Hematopoietic multipotent progenitor cell (in vitro differentiated cells): Measurements from ENCODE around the gene ECM1. TPM values are rescaled to one million over a fixed set of nuclear protein-coding genes. Genes with fewer than 3 reads are reported as not detected.

Experiments
- DNase-seq, 3 donors: peaks; one replicate each; pipeline ENCODE4 v3.0.0-alpha.2; 2011 to 2015; ENCODE audit warnings: low read depth in 2 of 3, low spot score in 2 of 3
- total RNA-seq: library from RNA; depleted of rRNA; stranded (reverse); fragments of >200 nt; gene quantifications from one replicate; pipeline ENCODE4 v1.2.3, GENCODE V29; 2012

ECM1 gene
- total RNA-seq, 1 donor: 1.1 TPM

DNA sequence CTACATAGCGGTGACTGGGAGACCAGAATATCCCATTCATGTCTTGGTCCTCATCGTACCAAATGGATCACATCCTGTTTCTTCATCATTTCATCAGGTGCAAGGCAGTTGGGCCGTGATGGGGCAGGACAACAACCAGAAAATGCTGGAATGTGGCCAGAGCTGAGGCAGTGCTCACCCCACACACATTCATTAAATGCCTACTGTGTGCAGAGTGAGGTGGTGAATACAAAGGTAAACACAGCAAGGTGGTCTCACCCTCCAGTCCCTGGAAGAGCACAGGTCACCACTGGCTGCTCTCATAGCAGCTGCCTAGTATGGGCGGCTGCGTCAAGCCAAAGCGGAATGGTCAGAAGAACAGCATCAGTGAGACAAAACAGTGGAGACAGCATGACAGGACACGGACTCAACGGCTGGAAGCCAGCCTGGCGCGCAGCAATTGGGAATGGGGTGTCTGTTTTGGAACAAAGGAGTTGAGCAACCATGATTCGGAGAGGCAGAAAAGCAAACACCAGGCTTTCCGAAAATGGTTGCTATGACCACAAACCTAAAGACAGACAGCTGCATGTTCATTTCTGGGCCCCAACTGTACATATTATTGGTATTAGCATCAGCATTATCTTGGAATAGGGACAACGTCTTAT, 35.7 kb downstream of the ECM1 start:
- DNase-seq: no peak

DNA sequence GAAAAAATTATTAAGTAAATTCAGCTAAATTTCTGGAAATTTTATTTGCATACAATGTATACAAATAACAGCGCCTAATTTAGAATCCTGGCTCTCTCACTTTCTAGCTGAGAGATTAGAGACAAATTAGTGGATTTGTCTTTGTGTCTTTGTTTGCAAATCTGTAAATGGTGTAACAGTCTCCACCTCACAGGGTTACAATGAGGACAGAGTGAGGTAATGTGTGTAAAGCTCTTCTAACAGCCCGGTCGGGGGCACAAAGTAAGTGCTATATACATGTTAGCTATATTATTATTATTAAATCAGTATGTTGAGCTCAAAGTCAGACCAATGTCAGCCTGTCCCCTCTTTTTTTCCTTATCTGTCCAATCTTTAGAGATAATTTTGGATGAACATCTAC, 36.3 kb downstream of the ECM1 start:
- no peak for DNase-seq

GRCh38 chr1:150545486-150546032, 37.6 kb downstream of the ECM1 start:
- DNase-seq: no peak

DNA sequence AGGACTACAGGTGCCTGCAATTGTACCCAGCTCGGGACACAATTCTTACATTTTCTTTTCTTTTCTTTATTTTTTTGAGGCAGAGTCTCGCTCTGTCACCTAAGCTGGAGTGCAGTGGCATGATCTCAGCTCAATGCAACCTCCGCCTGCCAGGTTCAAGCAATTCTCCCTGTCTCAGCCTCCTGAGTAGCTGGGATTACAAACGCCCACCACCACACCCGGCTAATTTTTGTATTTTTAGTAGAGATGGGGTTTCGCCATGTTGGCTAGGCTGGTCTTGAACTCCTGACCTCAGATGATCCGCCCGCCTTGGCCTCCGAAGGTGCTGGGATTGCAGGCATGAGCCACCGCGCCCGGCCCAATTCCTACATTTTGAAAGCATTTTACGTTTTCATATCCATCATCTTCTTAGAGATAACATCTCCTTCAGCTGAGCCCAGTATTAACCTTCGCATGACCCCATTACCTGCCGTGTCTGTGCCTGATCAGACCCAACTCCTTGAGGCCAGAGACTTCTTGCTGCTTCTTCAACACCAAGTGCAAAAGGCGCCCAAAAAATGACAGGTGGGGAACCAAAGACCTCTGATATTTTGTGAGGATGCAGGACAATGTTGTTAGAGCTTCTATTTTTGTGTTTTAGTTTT, 38.5 kb downstream of the ECM1 start:
- DNase-seq: no peak

- no peak for DNase-seq
Observed at GRCh38 chr1:150548324-150548631, 40.4 kb downstream of the ECM1 start.

DNA sequence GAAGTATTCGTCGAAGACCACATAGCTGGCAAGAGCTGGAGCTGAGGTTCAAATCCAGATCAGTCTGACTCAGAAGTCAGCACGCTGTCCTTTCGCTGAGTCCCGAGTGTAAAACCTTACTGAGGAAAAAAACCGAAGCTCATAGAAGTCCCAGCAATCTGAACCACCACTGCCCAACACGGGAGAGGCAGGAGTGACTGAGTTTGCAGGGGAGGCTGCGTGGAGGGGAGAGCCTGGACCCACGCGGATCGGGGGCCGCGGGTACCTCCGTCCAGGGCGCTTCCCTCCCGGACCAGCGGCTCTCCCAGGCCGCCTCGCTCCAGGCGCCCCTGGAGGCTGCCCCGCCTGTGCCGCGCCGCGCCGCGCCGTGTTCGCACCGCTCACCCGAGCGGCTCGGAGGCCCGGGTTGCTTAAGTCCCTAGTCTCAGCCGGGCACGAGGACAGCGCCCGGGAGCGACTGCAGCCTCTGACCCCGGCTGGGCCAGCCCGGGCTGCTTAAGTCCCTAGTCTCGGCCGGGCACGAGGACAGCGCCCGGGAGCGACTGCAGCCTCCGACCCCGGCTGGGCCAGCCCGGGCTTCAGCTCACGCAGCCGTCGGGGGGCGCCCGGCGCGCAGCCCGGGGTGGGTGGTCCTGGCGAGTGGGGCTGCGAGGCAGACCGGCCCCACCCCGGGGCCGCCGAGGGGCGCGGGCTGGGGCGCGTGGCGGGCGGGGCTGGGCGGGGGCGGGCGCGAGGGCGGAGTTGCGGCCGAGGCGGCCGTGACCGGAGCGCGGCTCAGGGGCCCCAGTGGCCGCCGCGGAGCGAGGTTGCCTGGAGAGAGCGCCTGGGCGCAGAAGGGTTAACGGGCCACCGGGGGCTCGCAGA, 41.0 kb downstream of the ECM1 start, which contains the start of gene ADAMTSL4:
TSS of gene ADAMTSL4 (plus strand) at position 777 of the 864 bp plus-strand sequence. CDS start 2,881 bp downstream, outside the sequence.
- peak in 2 of 3 donors; percentile 46 to 48 for DNase-seq

DNA sequence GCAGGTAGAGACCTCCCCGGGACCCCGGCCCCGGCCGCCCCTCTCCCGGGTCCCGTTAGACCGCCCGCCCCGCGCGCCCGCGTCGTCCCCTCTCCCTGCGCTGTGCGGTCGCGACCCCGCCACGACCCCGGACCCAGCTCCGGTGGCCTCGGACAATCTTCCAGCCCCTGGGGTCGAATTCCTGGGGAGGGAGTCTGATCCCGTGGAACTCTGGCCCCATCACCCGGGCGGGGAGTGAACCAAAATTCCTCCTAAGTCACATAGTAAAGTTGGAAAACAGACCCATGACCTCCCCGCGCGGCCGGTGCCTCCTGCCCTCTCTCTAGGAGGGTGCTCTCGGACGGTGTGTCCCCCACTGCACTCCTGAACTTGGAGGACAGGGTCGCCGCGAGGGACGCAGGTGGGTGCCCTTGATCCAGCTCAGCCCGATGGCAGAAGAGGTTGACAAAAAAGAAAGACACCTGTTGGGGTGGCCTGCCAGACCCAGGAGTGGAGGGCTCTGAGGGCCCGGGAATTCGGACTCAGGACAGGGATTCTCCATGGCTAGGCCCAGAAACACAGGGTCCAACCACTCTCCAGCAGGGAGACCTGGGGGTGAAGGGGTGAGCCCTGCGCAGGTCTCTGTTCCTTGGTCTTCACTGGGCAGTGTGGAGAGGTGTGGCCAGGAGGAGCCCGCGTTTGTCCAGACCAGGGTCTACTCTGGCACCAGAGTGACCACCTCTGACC, 41.8 kb downstream of the ECM1 start:
- no peak for DNase-seq

- no peak for DNase-seq
Observed at GRCh38 chr1:150550222-150551050, 42.5 kb downstream of the ECM1 start.

- peak in 1 of 3 donors; percentile 46 for DNase-seq
Observed at GRCh38 chr1:150551051-150551783, 43.3 kb downstream of the ECM1 start.

DNA sequence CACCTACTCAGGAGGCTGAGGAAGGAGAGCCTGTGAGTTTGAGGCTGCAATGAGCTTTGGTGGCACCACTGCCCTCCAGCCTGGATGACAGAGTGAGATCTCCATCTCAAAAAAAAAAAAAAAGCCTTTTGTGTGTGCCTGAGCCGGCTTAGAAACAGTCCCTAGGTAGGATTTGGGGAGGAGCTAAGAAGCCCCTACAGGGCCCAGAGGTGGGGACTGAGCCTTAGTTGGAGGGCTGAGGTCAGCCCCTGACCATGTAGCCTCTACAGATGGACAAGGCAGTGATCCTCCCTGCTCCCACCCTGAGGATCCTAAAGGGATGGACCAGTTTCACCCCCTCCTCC, 43.8 kb downstream of the ECM1 start:
- no peak for DNase-seq

DNA sequence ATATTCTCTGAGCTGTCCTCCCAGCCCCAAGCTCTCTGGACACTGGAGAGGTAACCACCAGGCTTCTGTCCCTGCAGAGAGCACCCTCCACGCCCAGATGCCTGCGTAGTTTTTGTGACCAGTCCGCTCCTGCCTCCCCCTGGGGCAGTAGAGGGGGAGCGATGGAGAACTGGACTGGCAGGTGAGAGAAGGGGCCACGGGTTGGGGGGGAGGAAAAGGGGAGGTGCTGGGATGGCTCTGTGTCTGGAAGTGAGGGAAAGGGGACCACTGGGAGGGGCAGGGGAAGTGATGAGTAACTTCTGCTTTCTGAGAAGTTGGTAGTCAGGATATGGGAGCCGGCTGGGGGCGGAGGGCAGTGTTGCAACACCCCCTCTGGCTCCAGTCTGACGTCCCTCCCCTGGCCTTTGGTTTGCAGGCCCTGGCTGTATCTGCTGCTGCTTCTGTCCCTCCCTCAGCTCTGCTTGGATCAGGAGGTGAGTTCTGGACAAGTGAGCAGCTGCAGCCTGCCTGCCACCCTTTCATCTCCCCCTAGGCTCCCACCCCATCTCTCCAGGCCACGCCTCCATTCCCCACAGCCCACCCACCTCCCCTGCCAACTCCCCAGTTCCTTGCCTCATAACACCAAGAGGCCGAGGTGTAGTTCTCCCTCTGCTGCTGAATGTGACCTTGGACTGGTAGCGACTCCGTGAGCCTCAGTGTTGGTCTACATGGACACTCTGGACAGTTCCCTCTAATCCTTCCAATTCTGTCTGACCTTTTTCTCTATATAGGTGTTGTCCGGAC, 44.4 kb downstream of the ECM1 start:
- peak in 2 of 3 donors; percentile 87 to 88 for DNase-seq

DNA sequence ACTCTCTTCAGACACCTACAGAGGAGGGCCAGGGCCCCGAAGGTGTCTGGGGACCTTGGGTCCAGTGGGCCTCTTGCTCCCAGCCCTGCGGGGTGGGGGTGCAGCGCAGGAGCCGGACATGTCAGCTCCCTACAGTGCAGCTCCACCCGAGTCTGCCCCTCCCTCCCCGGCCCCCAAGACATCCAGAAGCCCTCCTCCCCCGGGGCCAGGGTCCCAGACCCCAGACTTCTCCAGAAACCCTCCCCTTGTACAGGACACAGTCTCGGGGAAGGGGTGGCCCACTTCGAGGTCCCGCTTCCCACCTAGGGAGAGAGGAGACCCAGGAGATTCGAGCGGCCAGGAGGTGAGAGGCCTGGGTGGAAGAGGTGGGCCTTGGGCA, 45.0 kb downstream of the ECM1 start:
- no peak for DNase-seq

DNA sequence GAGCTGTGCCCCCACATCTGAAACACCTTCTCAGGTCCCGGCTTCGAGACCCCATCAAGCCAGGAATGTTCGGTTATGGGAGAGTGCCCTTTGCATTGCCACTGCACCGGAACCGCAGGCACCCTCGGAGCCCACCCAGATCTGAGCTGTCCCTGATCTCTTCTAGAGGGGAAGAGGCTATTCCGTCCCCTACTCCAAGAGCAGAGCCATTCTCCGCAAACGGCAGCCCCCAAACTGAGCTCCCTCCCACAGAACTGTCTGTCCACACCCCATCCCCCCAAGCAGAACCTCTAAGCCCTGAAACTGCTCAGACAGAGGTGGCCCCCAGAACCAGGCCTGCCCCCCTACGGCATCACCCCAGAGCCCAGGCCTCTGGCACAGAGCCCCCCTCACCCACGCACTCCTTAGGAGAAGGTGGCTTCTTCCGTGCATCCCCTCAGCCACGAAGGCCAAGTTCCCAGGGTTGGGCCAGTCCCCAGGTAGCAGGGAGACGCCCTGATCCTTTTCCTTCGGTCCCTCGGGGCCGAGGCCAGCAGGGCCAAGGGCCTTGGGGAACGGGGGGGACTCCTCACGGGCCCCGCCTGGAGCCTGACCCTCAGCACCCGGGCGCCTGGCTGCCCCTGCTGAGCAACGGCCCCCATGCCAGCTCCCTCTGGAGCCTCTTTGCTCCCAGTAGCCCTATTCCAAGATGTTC, 45.6 kb downstream of the ECM1 start:
- DNase-seq: no peak

GRCh38 chr1:150554086-150554452, 46.2 kb downstream of the ECM1 start:
- no peak for DNase-seq

DNA sequence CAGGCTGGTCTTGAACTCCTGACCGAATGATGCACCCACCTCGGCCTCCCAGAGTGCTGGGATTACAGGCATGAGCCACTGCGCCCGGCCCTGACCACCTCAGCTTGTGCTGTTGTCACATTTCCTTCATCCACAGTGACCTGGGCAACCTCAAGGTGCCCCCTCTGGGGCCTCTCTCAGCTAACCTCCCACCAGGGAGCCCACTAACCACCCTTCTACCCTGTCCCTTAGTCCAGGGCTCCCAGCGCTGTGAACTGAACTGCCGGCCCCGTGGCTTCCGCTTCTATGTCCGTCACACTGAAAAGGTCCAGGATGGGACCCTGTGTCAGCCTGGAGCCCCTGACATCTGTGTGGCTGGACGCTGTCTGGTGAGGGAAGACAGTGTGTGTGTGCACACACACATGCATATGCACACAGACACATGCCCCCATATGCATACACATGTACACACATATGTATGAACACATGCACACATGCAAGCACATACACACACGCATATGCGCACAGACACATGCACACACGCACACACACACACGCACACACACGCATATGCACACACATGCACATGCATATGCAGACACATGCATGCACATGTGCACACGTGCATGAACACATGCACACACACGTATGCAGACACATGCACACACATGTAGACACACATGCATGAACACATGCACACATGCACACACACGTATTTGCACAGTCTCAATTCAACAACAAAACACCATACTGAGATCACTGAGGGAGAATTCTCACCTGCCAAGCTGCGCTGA, 47.5 kb downstream of the ECM1 start:
- no peak for DNase-seq

DNA sequence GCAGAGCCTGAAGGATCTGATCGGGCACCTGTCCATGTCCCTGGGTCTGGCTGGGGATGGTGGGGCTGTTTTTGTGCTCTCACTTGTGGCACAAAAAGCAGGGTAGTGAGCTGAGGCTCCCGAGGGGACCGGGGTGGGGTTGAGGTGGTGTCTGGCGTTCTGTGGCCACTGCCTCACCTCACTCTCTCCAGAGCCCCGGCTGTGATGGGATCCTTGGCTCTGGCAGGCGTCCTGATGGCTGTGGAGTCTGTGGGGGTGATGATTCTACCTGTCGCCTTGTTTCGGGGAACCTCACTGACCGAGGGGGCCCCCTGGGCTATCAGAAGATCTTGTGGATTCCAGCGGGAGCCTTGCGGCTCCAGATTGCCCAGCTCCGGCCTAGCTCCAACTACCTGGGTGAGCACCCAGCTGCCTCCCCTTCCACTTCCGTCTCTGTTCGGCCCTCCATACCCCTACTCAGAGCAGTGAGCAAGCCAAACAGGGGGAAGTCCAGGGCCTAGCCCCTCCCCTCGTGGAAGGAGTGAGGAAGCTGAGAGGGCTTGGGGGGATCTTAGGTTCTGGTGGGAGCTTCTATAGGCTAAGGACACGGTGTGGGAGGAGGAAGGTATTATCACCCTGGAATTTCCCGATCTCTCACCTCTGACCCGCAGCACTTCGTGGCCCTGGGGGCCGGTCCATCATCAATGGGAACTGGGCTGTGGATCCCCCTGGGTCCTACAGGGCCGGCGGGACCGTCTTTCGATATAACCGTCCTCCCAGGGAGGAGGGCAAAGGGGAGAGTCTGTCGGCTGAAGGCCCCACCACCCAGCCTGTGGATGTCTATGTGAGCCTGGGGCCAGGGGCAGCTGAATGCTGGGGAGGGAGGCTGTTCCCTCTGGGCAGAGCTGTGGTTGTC, 48.3 kb downstream of the ECM1 start:
- no peak for DNase-seq
